HG03565 (cell line): ENCODE data around the gene CFAP20DC.

Experiments
- ATAC-seq: cut with Tn5 transposase; IDR thresholded peaks from one replicate; pipeline ENCODE4 v1.9.1; 2021; ENCODE audit warnings: mild to moderate bottlenecking, moderate library complexity; ENCODE audit not compliant: unreplicated experiment

Gene CFAP20DC

GRCh38 chr3:59027607-59028006, 22.2 kb downstream of the CFAP20DC start:
- ATAC-seq = no peak

GRCh38 chr3:59023612-59024011, 26.2 kb downstream of the CFAP20DC start:
- ATAC-seq = no peak

- ATAC-seq = no peak
These were observed 32.2 kb downstream of the CFAP20DC start for GRCh38 chr3:59017617-59017984.

- ATAC-seq = no peak
These were observed 32.8 kb downstream of the CFAP20DC start for GRCh38 chr3:59016930-59017616.

GRCh38 chr3:59013611-59014010, 36.2 kb downstream of the CFAP20DC start:
- no peak for ATAC-seq

- no peak for ATAC-seq
These were observed 42.9 kb downstream of the CFAP20DC start for GRCh38 chr3:59006634-59007517.

GRCh38 chr3:59001675-59002074, 48.1 kb downstream of the CFAP20DC start:
- no peak for ATAC-seq

- no peak for ATAC-seq
These were observed 50.1 kb downstream of the CFAP20DC start for GRCh38 chr3:58999774-59000160.

- ATAC-seq = no peak
These were observed 50.6 kb downstream of the CFAP20DC start for GRCh38 chr3:58999134-58999773.

GRCh38 chr3:58998476-58999117, 51.2 kb downstream of the CFAP20DC start:
- ATAC-seq = no peak

GRCh38 chr3:58996730-58997129, 53.1 kb downstream of the CFAP20DC start:
- no peak for ATAC-seq

- ATAC-seq = no peak
These were observed 55.0 kb downstream of the CFAP20DC start for GRCh38 chr3:58994746-58995330.

GRCh38 chr3:58993547-58993946, 56.3 kb downstream of the CFAP20DC start:
- no peak for ATAC-seq

- ATAC-seq = no peak
These were observed 58.2 kb downstream of the CFAP20DC start for GRCh38 chr3:58991623-58992022.

GRCh38 chr3:58991026-58991425, 58.8 kb downstream of the CFAP20DC start:
- no peak for ATAC-seq

- no peak for ATAC-seq
These were observed 59.9 kb downstream of the CFAP20DC start for GRCh38 chr3:58989955-58990354.

GRCh38 chr3:58989163-58989562, 60.7 kb downstream of the CFAP20DC start:
- ATAC-seq = no peak

- ATAC-seq = no peak
These were observed 61.8 kb downstream of the CFAP20DC start for GRCh38 chr3:58988041-58988440.

- no peak for ATAC-seq
These were observed 63.2 kb downstream of the CFAP20DC start for GRCh38 chr3:58986654-58987053.

- ATAC-seq = no peak
These were observed 70.0 kb downstream of the CFAP20DC start for GRCh38 chr3:58979840-58980239.

GRCh38 chr3:58973796-58974195, 76.0 kb downstream of the CFAP20DC start:
- no peak for ATAC-seq
